Stimulated activated CD8-positive, alpha-beta memory T cell treated with anti-CD3 and anti-CD28 coated beads, Interleukin-4, amount 100 ng/mL, for 4 hours (primary cell): ENCODE measurements around the gene MRPL16.

ENCODE experiments used
- DNase-seq, 2 donors: peaks; one replicate each; pipeline ENCODE4 v3.0.0-alpha.2; 2020; ENCODE audit warnings: low read depth in 2 of 2, low spot score in 1 of 2

Gene MRPL16

DNA sequence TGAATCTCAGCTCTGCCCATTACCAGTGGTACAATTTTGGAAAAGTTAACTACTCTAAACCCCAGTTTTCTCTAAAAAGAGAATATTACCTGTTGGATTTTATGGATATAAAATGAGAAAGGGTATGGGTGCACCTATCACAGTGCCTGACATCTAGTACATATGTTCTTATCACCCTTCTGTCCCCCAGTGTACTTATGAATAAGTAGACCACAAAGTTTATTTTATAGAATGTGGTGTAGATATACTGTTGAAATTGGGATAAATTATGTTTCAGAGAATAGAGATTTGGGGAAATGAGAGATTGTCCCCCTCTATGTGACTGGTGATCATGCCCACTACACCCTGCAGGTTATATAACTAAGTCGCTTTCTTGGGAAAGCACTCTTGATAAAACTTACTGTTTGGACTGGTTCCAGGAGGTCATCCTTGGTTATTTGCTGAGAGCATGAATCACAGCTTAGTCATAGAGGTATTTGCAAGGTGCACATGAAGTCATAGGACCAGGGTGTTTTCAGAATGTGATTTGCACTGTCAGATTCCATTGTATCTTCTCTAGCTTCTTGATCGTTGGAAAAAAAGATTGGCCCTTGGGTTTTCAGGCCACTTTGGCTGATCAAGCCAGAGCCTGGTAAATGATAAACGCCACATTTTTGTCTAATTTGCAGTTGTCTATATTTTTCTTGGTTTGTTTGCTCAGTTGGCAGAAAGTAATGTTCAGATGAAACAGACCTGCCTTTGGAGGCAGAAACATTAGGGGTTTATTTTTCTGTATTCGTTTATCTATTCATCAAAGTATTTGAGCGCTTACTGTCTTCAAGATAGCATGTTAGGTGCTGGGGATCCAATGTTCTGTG is 34.1 kb downstream of the MRPL16 start:
- DNase-seq = no peak

DNA sequence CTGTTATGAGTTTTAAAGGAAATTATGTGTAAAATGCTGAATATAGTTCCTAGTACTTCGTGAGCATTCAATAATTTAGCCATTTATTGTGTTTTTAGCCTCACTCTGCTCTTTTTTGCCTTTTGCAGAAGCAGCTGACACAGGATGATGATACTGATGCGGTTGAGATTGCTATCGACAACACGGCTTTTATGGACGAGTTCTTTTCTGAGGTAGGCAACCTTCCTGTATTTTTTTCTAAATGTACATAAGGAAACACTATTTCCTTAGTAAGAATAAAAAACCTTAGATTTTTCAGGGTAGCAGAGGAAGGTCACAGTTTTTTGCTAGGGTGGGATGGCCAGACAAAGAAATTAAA is 37.5 kb downstream of the MRPL16 start:
- no peak for DNase-seq

DNA sequence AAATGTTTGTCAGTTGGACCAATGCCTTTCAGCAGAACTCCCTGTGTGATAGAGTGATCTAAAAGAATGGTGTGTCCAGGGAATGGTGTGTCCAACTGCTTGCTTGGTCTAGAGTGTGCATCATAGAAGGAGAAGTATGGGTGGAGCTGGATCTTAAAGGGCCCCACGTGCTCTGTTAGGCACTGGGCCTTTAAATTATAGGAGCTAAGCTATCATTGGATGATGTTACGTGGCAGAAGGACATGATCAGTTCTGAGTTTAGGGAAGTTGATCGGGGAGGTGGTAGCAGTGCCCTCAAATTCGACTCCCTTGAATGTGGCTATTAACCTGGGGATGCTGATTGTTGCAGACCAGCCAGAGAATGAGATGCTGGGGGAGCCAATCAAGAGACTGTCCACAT is 39.0 kb downstream of the MRPL16 start:
- no peak for DNase-seq

DNA sequence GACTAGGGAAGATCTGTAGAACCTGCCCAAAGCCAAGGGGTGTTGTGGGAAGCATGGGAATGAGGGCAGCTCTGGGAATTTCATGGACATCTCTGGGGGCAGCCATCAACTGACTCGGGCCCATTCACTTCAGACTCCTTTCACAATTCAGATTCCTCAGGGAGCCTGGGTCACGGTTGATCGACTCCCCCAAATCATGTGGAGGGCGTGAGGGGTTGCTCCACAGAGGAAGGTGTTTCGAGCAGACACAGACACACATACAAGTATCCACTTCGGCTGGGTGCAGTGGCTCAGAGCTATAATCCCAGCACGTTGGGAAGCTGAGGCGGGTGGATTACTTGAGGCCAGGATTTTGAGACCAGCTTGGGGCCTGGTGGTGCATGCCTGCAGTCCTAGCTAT is 39.7 kb downstream of the MRPL16 start:
- no peak for DNase-seq

DNA sequence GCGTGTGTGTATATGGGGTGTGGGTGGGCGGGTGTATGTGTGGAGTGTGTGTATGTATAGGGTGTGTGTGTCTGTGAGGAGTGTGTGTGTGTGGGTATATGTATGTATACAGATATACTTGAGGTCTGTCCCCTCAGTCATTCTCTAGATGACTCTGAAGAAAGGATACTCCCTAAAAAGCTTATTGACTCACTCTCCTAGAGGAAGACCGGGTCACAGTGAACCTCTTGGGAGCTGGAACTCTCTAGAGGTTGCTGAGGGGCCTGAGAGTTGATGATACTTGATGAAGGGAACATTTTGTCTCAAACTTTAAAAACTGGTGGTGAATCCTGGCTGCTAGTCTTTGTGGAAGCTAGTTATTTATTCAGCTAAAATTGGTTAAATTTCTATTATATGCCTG is 40.3 kb downstream of the MRPL16 start:
- no peak for DNase-seq

DNA sequence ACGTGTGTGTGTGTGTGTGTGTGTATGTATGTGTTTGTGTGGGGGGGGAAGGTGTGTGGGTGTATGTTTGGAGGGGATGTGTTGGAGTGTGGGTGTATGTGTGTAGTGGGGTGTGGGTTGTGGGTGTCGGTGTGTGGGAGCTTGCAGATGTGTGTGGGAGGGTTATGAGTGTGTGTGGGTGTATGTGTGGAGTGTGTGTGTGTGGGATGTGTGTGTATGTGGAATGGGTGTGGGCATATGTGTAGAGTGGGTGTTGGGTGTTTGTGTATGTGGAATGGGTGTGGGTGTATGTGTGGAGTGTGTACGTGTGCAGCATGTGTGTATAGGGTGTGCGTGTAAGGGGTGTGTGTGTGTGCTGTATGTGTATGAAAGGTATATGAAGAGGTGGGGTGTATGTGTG is 40.8 kb downstream of the MRPL16 start:
- DNase-seq = no peak

DNA sequence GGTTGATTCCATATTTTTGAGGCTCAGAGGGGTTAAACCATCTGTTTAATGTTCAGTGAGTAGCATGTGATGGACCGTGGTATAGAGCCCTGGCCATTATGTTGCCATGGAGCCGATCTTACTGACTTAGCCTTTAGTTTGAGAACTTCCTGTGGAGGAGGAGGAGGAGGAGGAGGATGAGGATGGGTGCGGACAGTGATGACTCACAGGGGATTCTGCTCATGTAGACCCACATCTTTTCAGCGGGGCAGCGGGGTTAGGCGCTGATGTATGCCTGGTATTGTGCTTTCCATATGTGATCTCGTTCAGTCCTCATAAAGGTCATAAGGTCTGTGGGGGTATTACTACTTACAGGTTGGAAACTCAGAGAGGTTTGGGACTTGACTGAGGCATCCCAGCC is 41.5 kb downstream of the MRPL16 start:
- no peak for DNase-seq

DNA sequence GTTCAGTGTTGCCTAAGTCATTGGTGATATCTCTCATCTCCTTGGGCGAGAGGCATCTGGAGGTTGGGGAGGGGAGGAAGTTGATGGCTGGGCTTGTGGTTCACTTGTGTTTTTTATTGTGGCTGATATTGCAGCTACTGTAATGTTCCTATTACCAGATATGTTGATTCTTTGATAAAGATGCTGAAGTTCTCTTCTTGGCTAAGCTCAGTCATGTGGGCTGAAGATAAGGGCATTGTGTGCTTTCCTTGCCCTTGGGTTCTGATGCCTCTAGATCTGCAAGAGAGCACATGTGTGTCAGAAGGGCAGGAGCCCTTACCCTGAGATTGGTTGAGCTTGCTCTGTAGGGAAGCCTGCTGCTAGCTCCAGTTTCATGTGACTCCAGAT is 43.4 kb downstream of the MRPL16 start:
- DNase-seq = no peak

DNA sequence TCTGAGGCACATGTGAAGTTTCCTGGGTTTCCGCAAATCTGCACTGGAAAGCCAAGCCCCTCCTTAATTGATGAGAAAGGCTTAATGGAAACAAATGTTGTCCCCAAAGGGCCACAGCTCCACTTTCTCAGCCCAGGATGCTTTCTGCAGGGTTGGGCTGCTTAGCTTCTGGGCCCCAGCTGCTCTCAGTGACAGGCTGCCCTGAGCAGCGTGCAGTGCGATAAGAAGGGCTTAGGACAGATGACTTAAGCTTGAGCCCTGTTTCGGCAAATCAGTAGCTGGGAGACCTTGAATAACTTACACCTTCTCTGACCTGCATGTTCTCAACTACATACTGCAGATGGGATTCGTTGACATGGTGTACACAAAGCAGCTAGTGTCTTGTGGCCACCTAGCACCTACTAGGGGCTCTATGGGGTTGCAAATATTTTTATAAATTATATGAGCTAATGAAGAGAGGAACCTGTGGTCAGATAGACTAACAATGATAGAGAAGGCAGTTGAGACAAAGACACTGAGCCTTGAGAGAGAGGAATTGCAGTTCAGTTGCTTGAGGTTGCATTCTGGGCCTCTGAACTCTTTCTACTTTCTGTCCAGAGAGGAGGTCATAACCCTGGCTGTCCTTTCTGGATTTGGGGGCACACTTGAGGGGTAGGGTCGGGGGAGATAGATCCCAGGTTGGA is 43.9 kb downstream of the MRPL16 start:
- no peak for DNase-seq

DNA sequence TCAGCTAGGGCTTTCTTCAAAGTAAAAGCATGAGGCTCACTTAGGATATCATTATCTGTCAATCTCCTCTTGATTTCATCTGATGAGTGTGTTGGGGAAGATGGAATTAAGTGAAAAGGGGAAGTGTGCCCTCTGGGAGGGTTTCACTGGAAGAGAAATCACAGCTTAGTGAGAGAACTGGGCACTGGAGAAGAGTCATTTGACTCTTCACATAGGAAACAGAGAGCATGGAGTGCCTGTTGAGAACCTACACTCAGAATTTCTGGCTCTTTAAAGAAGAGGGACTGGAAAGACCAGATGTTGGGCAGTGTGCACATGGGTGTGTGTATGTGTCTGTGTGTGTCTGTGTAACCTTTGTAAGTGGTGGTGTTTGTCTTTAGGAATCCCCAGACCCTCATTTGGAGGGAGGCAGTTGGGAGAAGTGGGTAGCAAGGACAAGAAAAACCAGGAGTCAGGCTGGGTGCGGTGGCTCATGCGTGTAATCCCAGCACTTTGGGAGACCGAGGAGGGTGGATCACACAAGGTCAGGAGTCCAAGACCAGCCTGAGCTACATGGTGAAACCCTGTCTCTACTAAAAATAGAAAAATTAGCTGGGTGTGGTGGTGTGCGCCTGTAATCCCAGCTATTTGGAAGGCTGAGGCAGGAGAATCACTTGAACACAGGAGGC is 45.4 kb downstream of the MRPL16 start:
- DNase-seq = no peak

DNA sequence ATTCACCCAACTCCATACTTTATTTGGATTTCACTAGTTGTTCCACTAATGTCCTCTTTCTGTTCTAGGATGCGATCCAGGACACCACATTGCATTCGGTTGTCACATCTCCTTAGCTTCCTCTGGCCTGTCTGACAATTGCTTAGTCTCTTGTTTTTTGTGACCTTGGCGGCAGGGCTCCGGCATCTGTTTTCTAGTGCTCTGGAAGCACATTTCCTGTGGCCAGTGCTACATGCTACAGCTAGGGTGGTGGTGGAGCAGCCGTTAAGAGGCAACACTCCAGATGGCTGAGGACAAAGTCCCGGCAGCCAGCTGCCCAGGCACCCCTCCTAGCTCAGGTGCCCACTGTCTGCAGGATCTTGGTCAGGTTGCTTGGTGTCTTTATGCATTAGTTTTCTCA is 48.6 kb downstream of the MRPL16 start:
- no peak for DNase-seq

DNA sequence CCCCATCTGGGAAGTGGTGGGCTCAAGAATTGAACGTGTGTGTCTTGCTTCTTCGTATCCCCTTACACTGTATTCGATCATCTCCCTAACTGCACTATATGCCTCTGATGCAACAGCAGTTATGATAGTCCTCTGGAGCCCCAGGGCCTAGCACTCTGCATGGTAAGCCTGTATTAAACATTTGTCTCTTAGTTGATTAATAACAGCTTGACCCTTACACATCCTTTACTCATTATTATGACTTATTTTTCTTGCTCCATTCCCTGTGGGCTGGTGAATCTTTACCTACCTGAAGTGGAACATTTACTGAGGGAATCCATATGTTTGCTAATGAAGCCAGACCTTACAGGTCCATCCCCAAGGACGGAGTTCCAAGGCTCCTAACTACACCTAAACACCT is 49.8 kb downstream of the MRPL16 start:
- DNase-seq = no peak

DNA sequence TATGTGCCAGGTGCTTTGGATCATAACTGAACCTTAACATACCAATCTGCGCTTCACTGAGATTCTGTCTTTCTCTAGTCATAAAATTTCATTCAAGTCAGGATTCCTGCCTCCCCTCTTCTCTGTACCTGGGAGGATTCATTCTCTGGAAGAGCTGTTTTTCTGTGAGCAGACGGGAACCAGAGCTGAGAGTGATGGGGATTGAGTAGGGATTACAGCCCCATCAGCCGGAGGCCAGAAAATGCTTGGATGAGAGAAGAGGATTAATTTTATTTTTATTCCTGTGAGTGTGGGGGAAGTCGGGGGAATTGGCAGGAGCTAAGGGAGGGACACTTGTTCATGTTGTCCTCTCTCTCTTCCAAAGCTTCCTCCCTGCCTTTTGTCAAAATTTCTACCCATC is 50.7 kb downstream of the MRPL16 start:
- no peak for DNase-seq

DNA sequence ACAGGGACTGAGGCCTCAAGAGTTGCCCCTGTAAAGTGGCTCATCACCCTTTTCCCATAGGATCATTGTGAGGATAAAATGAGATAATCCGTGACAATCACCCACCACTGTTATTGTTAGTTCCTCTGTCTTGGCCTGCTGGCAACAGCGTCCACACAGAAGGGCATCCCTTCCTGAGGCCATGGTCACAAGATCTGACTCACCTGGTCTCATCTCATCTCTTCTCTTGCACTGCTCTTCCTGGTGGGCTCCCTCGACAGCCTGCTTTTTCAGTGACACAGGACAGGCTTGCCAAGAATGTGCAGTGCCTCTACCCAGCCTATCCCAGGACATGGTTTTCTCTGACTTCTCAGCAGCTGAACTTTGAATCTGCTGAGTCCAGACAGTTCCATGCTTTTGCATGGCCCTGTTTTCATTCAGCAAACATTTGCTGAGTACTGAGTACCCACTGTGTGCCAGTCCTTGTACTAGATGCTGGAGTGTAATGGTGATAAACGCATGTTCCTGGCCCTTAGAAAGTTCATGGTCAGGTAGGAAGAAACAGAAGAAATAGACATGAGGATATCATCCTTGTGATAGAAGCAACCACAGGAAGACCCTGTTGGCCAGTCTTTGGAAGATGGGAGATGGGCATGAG is 52.1 kb downstream of the MRPL16 start:
- DNase-seq = no peak

DNA sequence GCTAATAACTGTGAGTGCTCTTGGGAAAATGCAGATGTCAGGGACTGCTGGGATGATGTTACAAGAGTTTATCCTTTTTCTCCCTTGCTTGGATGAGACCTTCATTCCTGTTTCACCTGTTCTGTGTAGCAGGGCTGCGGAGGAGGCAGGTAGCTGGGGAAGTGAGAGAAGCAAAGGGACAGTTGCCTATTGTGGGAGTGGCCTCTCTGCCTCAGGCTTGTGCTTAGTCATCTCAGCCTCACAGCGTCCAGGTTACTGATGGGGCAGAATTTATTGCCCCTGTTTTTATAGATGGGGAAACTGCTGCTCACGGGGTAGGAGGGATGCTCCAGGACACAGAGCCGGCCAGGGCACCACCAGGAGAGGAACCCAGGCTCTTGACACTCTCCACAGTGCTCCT is 53.7 kb downstream of the MRPL16 start:
- no peak for DNase-seq

DNA sequence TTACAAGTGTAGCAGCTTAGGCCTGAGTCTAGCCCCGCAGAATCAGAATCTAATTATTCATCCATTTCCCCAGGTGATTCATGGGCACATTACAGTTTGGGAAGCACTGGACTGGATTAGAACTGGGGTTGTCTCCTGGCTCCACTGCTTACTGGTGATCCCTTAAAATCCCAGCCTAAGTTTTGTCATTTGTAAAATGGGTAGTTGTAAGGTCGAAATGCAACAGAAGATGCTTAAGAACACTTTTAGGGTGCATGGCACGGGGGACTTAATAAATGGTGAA is 54.1 kb downstream of the MRPL16 start:
- no peak for DNase-seq
